ENCODE data around the gene CACNA1G. TPM values are rescaled to one million over a fixed set of nuclear protein-coding genes. Genes with fewer than 3 reads are reported as not detected.

CACNA1G gene
- polyA plus RNA-seq, 3 donors = 0.07 to 2.9 (median 0.64) TPM

GRCh38 chr17:50577451-50577954 lies 17.0 kb downstream of the CACNA1G start:
- H3K27ac ChIP-seq (ENCODE audit: low read depth, low read length) = no peak overlapping the region
- 89 to 93% (median 92%) methylated on average over 13 of the region's 13 CpGs for WGBS, 3 donors

DNA sequence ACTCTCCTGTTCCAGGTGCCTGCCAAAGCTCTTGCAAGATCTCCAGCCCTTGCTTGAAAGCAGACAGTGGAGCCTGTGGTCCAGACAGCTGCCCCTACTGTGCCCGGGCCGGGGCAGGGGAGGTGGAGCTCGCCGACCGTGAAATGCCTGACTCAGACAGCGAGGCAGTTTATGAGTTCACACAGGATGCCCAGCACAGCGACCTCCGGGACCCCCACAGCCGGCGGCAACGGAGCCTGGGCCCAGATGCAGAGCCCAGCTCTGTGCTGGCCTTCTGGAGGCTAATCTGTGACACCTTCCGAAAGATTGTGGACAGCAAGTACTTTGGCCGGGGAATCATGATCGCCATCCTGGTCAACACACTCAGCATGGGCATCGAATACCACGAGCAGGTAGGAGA lies 17.7 kb downstream of the CACNA1G start:
- WGBS, 3 donors = 80 to 91% (median 89%) methylated on average over 16 of the region's 16 CpGs
- no peak overlapping the region for H3K27ac ChIP-seq (ENCODE audit: low read depth, low read length)

DNA sequence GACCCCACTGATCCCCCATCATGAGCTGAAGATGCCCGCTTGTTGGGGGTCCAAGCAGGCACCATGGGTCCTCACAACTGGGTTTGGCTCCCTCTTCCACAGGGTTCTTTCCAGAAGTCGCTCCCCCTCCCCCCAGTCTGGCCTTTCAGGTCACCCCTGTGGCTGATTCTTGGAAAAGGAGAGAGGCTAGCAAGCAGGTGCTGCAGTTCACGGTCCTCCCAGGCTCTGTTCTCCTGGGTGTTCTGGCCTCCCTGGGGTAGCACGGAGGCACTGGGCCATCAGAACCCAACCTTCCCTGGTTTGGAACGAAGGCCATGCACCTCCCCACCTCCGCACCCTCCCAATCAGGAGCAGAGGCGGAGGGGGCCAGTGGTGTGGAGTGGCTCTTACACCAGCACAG lies 18.9 kb downstream of the CACNA1G start:
- no peak overlapping the region for H3K27ac ChIP-seq (ENCODE audit: low read depth, low read length)
- WGBS, 3 donors = 70 to 92% (median 92%) methylated on average over 7 of the region's 7 CpGs

DNA sequence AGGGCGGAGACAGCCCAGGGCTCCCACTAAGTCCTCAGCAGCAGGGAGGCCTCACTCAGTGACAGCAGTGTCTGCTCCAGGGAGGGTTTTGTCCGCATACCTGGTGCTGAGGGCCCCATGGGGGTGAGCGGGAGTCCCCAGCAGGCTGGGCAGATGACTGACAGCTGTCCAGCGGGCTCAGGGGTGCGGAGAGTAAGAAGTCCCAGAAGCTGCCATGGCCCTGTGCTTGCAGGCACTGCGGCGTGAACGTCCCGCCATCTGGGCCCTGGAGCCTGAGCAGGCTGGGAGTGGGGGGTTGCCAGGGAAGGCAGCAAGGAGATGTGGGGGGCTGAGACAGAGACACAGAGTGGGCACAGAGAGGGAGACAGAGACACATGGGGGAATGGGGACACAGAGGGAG lies 20.1 kb downstream of the CACNA1G start:
- H3K27ac ChIP-seq (ENCODE audit: low read depth, low read length) = no peak overlapping the region
- WGBS, 3 donors = 95 to 98% (median 96%) methylated on average over 9 of the region's 9 CpGs

DNA sequence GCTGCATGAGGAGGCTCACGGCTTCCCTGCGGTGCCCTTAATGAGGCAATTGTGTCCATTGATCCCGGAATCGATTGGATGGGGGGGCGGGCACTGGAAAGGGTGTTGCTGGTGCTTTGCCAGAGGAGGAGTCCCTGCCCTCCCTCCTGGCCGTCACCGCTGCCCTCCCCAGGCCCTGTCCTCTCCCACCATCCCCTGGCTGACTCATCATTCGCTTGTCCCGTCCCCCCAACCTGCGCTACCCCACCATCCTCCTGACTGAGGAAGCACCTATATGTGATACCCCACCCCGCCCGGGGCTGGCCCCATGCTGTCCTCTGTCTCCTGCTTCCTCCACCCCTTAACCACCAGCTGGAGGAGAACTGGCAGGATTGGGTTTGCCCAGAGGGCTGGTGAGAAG lies 20.8 kb downstream of the CACNA1G start:
- 93 to 95% (median 94%) methylated on average over 12 of the region's 12 CpGs for WGBS, 3 donors

DNA sequence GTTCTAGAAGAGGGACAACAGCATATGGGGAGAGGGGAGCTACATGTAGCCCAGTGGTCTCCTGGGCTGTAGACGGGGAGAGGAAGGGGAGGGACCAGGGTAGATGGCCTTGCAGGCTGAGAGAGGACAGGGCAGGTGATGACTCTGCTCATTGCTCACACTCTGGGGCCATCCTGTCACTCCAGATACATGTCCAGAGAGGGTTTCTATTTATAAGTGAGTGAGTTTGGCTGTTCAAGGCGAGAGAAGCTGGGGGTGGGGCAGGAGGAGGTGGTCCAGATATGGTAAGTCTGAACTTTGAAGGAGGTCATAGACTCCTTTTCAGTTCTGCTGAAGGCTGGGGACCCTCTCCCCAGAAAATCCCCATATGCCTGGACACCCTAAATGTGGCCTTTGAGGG lies 22.2 kb downstream of the CACNA1G start:
- 86 to 90% (median 88%) methylated on average over 2 of the region's 2 CpGs for WGBS, 3 donors
- no peak overlapping the region for H3K27ac ChIP-seq (ENCODE audit: low read depth, low read length)

More for the DNA sequence above, 20.8 kb downstream of the CACNA1G start:
- no peak overlapping the region for H3K27ac ChIP-seq (ENCODE audit: low read depth, low read length)

GRCh38 chr17:50583641-50584040 lies 23.1 kb downstream of the CACNA1G start:
- 62 to 79% (median 64%) methylated on average over 7 of the region's 7 CpGs for WGBS, 3 donors
- no peak overlapping the region for H3K27ac ChIP-seq (ENCODE audit: low read depth, low read length)

DNA sequence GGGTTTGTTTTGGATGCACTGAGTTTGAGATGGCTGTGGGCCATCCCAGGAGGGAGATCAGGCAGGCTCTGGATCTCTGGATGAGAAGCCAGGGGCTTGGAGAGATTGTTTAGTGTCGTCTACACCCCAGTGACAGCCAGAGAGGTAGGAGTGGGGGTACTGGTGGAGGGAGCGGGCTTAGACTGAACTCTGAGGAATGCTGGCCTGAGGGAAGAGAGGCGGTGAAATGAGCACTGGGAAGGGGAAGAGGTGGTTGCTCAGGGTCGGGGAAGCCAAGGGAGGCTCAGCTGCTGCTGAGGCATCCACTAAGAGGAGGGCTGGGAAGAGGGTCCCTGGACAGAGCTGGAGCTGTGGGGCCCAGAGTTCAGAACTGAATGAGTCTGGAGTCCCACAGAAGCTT lies 23.6 kb downstream of the CACNA1G start:
- WGBS, 3 donors = 83 to 85% (median 83%) methylated on average over 4 of the region's 4 CpGs
- H3K27ac ChIP-seq (ENCODE audit: low read depth, low read length) = no peak overlapping the region

DNA sequence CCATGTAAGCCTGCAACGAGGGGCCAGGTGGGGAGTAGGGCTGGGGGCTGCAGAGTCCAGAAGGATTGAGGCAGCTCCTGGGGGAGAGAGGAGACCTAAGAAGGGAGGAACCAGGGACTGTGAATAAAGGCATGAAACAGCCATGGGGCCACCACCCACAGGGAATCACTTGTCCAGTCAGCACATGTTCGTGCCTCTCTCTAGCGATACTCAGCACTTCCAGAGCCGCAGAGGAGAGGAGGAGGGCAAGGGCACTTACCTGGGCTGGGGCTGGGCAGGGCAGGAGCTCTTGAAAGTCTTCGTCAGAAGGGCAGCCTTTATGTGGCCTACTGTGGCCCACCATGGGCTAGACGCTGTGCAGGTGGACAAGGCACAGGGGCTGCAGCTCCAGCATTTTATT lies 24.2 kb downstream of the CACNA1G start:
- 88 to 92% (median 88%) methylated on average over 6 of the region's 6 CpGs for WGBS, 3 donors
- no peak overlapping the region for H3K27ac ChIP-seq (ENCODE audit: low read depth, low read length)

GRCh38 chr17:50585346-50585745 lies 24.8 kb downstream of the CACNA1G start:
- 87 to 92% (median 88%) methylated on average over 4 of the region's 4 CpGs for WGBS, 3 donors
- no peak overlapping the region for H3K27ac ChIP-seq (ENCODE audit: low read depth, low read length)

DNA sequence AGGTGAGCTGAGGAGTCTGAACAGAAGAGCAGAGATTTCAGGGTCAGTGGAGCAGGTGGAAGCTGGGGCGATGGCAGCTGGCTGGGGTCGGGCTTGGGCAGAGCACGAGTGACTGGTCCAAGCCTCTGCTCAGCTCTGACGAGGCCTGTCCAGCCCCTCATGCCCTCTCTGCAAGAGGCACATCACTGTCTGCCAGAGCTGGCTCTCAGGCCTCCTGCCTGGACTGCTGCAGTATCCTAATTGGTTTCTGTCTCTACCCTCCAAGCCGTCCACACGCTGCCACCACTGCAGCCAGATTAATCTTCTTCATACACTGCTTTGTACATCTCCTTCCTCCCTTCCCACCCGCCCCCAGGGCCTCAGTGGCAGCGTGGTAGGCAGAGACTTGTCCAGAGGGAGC lies 25.4 kb downstream of the CACNA1G start:
- no peak overlapping the region for H3K27ac ChIP-seq (ENCODE audit: low read depth, low read length)
- 85 to 92% (median 89%) methylated on average over 7 to 8 of the region's 8 CpGs for WGBS, 3 donors

DNA sequence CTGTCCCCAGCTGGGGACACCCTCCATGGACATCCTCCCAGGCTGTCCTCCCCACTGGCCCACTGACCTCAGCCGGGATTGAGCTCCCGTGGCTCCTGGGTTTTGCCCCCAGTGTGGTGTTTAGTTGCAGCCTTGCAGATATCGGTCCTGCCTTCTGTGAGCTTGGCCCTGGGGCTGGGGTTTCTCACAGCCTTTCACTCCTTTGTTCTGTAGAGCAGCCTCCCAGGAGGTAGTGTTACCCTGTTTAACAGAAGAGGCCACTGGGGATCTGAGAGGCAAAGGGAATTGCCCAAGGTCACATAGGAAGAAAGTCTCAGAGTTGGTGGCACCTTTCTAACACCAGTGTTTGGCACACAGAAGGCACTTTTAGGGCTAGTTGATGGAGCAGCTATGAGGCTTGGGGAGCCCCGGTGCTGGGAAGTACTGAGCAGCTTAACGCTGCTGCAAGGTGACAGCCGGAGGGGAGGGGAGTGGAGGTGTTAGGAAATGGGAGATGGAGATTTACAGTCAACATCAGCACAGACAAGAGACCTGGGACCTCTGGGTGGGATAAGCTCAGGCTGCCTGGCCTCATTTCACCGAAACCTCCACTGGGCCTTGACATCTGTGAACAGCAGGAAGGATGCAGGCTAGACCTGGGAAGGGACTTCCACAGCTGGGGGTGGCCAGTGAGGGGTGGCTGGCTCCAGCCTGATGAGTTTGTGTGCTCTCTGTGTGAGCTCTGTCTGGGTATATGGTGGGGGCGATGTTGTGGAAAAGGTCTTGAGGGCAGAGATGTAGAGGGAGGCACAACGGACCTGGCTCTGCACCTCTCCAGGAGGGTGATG lies 26.1 kb downstream of the CACNA1G start:
- H3K27ac ChIP-seq (ENCODE audit: low read depth, low read length) = no peak overlapping the region
- WGBS, 3 donors = 89 to 92% (median 89%) methylated on average over 9 of the region's 9 CpGs

- H3K27ac ChIP-seq (ENCODE audit: low read depth, low read length) = no peak overlapping the region
- 84 to 89% (median 86%) methylated on average over 9 of the region's 9 CpGs for WGBS, 3 donors
Measured at GRCh38 chr17:50587571-50587970, 27.1 kb downstream of the CACNA1G start.

GRCh38 chr17:50588391-50589049 lies 28.0 kb downstream of the CACNA1G start:
- no peak overlapping the region for H3K27ac ChIP-seq (ENCODE audit: low read depth, low read length)
- 53 to 75% (median 73%) methylated on average over 18 of the region's 18 CpGs for WGBS, 3 donors

DNA sequence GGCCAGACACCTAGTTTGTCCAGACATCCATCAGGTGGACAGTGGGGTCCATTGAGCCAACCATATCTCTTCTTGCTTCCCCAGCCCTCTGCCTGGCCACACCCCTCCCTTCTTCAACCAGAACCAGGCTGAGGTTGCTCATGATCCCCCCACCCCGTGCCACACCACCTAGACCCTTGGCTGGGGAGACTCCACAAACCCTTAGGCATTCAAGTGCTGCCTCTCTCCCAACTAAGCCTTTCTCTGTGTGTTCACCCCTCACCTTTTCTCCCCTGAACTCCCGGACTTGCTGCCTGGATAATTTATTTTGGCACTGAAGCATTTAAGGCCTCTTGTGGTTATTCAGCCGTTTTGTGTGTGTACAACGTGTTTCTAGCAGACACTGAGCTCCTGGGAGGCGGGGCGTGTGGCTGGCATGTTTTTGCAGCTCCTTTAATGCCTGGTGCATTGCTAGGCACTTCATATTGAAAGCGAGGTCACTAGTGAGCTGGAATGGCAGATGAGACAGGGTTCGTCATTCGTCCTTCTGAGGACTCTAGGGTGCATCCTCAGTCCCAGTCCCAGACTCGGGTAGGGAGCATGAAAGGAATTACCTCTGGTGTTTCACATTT lies 28.7 kb downstream of the CACNA1G start:
- H3K27ac ChIP-seq (ENCODE audit: low read depth, low read length) = no peak overlapping the region
- 58 to 61% (median 60%) methylated on average over 10 of the region's 10 CpGs for WGBS, 3 donors

GRCh38 chr17:50590946-50591737 lies 30.6 kb downstream of the CACNA1G start:
- no peak overlapping the region for H3K27ac ChIP-seq (ENCODE audit: low read depth, low read length)

DNA sequence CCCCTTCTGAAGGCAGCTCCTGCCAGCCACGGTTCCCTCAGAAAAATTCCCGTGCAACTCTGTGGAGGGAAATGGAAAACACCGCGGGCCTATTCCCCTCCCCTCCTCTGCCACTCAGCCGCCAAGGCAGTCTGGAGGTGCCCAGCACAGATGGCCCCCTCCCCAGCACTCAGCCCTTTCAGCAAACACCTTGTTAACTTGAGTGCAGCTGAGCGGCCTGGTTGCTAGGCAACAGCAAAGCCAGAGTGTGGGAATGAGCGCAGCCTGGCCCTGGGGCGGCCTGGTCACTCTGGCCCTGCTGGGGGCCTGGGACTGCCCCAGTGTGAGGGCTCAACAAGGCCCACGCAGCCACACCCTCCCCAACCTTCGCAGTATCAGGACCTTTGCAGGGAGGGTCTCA lies 32.8 kb downstream of the CACNA1G start:
- no peak overlapping the region for H3K27ac ChIP-seq (ENCODE audit: low read depth, low read length)
- WGBS, 3 donors = 36 to 75% (median 72%) methylated on average over 10 of the region's 10 CpGs

More at GRCh38 chr17:50590946-50591737, 30.6 kb downstream of the CACNA1G start:
- 92 to 95% (median 94%) methylated on average over 24 of the region's 24 CpGs for WGBS, 3 donors

- no peak overlapping the region for H3K27ac ChIP-seq (ENCODE audit: low read depth, low read length)
- WGBS, 3 donors = 76 to 89% (median 81%) methylated on average over 11 of the region's 11 CpGs
Measured at GRCh38 chr17:50594128-50594823, 33.8 kb downstream of the CACNA1G start.
